RWPE1 (cell line): Measurements from ENCODE around the gene PIK3C2G.

ENCODE experiments used
- CTCF ChIA-PET: fragments of 350-600 bp; sonication (Branson Sonifier 250); formaldehyde crosslinking; extraction: SDS; loops from one replicate; lab custom pipeline; 2021; lab: Yijun Ruan, JAX
- POLR2A ChIA-PET: fragments of 400-600 bp; formaldehyde crosslinking; extraction: SDS; loops from one replicate; lab custom pipeline; 2020; ENCODE audit warnings: antibody characterized with exemption; ENCODE audit not compliant: low non-redundant PET; lab: Yijun Ruan, JAX
- DNase-seq: peaks from one replicate; pipeline ENCODE4 v3.0.0; 2012; ENCODE audit warnings: low spot score
- H3K27ac ChIP-seq: fragments of 450-650 bp; 2 replicates; pipeline ENCODE4 v1.5.1; 2017
- TF ChIP-seq, protein P1 (sequence below): fragments of 450-650 bp; conservative IDR thresholded peaks from 2 replicates; pipeline ENCODE4 v1.5.1; 2017; ENCODE audit warnings: low read depth, mild to moderate bottlenecking

The PIK3C2G gene

DNA sequence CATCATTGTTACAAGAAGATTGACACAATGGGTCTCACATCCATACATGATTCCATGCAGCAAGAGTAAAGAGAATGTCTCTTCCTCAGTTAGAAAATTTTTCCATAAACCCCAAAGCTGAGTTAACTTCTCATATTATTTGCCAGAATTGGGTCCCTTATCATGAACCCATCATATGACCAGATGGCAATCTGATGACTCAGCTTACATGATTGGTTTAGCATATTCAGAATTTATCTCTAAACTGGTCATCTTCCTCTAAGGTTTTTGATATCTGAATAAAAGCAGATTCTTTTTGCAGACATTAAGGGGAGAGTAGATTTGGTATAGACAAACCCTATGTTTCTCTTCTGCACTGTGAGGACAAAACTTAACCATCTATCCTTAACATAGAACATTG is 174.9 kb downstream of the PIK3C2G start:
- TF ChIP-seq, protein P1, sequence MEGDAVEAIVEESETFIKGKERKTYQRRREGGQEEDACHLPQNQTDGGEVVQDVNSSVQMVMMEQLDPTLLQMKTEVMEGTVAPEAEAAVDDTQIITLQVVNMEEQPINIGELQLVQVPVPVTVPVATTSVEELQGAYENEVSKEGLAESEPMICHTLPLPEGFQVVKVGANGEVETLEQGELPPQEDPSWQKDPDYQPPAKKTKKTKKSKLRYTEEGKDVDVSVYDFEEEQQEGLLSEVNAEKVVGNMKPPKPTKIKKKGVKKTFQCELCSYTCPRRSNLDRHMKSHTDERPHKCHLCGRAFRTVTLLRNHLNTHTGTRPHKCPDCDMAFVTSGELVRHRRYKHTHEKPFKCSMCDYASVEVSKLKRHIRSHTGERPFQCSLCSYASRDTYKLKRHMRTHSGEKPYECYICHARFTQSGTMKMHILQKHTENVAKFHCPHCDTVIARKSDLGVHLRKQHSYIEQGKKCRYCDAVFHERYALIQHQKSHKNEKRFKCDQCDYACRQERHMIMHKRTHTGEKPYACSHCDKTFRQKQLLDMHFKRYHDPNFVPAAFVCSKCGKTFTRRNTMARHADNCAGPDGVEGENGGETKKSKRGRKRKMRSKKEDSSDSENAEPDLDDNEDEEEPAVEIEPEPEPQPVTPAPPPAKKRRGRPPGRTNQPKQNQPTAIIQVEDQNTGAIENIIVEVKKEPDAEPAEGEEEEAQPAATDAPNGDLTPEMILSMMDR = no peak
- DNase-seq = no peak
- CTCF ChIA-PET = interaction anchor here (0.5 to 0.7 kb wide), 4 partner anchors 116 to 1469 kb away, joined by 3 to 5 read pairs (median 4); no protein-coding TSS in a partner anchor
- no peak overlapping the region for H3K27ac ChIP-seq
- POLR2A ChIA-PET = no interaction called here

DNA sequence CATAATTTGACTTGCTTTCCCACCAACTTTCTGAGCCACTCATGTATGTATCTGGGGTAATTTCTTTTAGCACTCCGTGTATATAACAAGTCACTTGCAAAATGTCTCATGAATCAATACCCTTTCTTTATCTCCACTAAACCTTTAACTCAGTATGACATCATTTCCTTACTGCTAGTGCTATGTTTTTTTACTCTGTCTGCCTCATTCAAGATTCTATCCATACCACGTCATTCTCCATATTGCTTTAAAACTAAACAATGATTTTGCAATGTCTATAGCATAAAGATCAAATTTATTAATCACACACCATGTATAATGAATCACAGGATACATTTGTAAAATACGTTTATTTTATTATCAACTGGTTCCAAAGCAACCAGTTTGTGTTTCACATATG is 178.2 kb downstream of the PIK3C2G start:
- POLR2A ChIA-PET = no interaction called here
- no peak for DNase-seq

DNA sequence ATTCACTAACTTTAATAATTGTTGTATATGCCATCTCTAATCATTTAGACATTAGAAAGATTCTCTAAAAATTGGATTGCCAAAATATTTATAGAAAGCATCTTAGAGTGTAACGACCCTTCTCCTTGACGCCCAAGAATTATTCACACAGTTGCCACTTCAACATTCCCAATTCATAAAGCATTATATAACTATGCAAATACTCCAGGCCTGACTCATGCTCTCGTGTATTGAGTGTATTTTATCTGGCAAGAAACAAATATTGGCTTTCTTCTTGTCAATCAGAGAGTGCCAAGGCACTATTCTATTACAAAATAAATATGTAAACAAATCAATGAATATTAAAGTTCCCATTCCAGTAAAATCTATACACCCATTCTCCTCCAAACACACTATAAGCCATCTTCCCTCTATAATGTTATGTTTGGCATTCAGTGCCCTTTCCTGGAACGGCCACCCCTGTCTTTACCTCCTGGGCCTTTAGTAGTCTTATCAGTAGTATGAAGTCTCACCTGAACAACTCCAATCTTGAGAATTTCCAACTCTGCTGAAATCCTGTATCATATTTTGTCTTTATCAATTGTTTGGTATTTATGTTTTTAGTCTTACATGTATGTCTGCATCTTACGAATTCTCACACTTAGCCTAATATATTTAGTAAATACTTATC is 182.6 kb downstream of the PIK3C2G start:
- DNase-seq = no peak
- ChIA-PET POLR2A (no interaction called here), CTCF (interaction anchor here (0.9 kb wide), 1 partner anchor 11 kb away, joined by 3 read pairs; no protein-coding TSS in a partner anchor)

More for the DNA sequence above, 178.2 kb downstream of the PIK3C2G start:
- no peak overlapping the region for H3K27ac ChIP-seq
- CTCF ChIA-PET = no interaction called here
- TF ChIP-seq, protein P1 = no peak

DNA sequence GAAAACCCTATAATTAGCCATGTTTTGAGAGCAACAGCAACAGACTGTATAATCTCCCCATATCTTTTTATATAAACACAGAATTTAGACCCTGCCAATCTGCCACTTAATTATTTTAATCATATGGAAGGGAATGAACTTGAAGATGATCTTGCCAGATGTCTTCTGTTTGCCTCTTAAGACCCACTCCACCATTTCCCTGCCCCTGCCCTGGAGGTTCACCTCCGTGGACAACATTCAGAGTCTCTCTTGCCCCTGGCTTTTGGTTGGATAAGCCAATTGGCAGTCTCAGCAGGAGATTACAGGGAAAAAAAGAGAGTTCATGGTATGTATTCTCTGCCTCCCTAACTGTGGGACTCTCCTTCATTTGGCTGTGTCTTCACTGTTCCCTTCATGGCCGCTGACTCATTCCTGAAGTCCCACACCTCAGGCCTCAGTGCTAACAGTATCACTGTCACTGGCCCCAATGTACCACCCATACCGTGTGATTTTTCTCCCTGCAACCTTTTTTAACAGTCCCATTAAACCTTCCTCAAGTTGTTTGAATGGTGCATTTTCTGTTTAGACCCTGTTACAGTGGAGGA is 184.8 kb downstream of the PIK3C2G start:
- ChIA-PET CTCF (no interaction called here), POLR2A (no interaction called here)
- H3K27ac ChIP-seq = no peak overlapping the region
- TF ChIP-seq, protein P1 = no peak
- no peak for DNase-seq

More for the DNA sequence above, 182.6 kb downstream of the PIK3C2G start:
- no peak overlapping the region for H3K27ac ChIP-seq
- TF ChIP-seq, protein P1 = no peak

DNA sequence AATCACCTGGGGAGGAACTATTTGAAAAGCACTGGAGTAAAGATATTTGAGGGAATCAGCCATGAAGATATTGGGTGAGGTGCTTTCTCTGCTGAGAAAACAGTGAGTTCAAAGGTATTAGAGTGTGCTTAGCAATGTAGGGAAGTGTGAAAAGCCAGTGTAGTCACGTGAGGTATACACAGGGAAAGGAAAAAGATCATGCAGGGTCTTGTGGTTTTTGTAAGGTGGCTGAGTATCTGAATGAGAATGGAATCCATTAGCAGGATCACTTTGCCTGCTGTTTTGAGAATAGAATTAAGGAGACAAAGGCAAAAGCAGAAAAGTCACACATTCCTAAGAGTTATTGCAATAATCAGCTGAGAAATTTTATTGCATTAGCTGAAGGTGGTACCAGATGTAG is 193.0 kb downstream of the PIK3C2G start:
- no peak overlapping the region for H3K27ac ChIP-seq
- TF ChIP-seq, protein P1 = no peak
- POLR2A ChIA-PET = no interaction called here
- CTCF ChIA-PET = interaction anchor here (0.6 kb wide), 1 partner anchor 77 kb away, joined by 5 read pairs; no protein-coding TSS in a partner anchor
- no peak for DNase-seq

DNA sequence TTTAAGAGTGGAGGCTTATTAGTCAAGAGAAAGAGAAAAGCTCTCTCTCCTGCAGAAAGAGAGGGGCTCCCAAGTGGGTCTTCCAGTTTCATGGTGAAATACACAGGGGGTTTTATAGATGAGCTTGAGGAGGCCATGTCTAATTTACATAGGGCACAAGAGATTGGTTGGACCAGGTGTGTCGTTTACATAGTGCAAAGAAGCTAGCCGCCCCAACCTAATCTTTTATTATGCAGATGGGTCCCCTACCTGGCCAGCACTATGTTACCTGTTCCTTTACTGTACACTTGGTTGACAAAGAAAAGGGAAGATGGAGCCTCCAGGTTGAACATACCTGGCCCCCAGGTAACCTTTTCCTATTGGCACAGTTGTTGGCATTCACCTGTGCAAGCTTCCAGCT is 195.0 kb downstream of the PIK3C2G start:
- DNase-seq = no peak
- TF ChIP-seq, protein P1 = no peak
- ChIA-PET CTCF (no interaction called here), POLR2A (no interaction called here)
- H3K27ac ChIP-seq = no peak overlapping the region
